ENCODE results near the gene RASGRF1.

The RASGRF1 gene

DNA sequence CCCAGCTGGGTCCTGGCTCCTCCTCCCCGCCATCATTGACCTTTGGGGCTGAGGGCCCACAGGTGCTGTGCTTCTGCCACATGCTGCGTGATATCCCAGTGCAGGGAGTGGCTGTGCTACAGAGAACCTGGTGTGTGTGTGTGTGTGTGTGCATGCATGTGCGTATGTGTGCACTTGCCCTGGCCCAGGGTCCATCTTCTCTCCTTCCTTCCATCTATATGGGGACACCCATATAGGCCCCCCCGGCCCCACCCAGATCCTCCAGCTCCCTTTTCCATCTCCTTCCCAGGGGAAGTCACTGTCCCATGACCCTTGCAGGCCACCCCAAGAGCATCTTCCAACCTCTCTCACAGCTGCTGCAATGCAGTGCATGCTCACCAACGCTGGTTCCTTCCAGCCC, 12.6 kb downstream of the RASGRF1 start:
- no peak overlapping the region for H3K9ac ChIP-seq (ENCODE audit: low read depth, low read length, poor library complexity, severe bottlenecking)
- no peaks in the 10 kb centered on the region for H4K20me1 ChIP-seq (ENCODE audit: insufficient read depth, low read length, poor library complexity, severe bottlenecking)
- no peaks in the 10 kb centered on the region for H3K79me2 ChIP-seq (ENCODE audit: insufficient read depth, low read length)
- no peak overlapping the region for H2AFZ ChIP-seq (ENCODE audit: low read length)
- no peaks in the 10 kb centered on the region for H3F3A ChIP-seq (ENCODE audit: low read depth)
- H3K9me3 ChIP-seq (ENCODE audit: insufficient read depth, low read depth, low read length): no peaks in the 10 kb centered on the region
- no peaks in the 10 kb centered on the region for H3K36me3 ChIP-seq (ENCODE audit: insufficient read depth, low read length)
- peaks cover 7% of the 10 kb centered on the region for H3K4me1 ChIP-seq (ENCODE audit: insufficient read depth, low read length, poor library complexity, severe bottlenecking)
- TF ChIP-seq EZH2phosphoT487 (IDR thresholded peaks at IDR 0.05; ENCODE audit: borderline replicate concordance): no peak
- TF ChIP-seq, protein P1, sequence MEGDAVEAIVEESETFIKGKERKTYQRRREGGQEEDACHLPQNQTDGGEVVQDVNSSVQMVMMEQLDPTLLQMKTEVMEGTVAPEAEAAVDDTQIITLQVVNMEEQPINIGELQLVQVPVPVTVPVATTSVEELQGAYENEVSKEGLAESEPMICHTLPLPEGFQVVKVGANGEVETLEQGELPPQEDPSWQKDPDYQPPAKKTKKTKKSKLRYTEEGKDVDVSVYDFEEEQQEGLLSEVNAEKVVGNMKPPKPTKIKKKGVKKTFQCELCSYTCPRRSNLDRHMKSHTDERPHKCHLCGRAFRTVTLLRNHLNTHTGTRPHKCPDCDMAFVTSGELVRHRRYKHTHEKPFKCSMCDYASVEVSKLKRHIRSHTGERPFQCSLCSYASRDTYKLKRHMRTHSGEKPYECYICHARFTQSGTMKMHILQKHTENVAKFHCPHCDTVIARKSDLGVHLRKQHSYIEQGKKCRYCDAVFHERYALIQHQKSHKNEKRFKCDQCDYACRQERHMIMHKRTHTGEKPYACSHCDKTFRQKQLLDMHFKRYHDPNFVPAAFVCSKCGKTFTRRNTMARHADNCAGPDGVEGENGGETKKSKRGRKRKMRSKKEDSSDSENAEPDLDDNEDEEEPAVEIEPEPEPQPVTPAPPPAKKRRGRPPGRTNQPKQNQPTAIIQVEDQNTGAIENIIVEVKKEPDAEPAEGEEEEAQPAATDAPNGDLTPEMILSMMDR (conservative IDR thresholded peaks at IDR 0.05; ENCODE audit: low read length): no peak
- H3K4me2 ChIP-seq (ENCODE audit: low read depth, low read length, poor library complexity, severe bottlenecking): no peak overlapping the region
- H3K27me3 ChIP-seq (ENCODE audit: insufficient read depth, low read length, poor library complexity, severe bottlenecking): peaks cover 4% of the 10 kb centered on the region
- H3K4me3 ChIP-seq (ENCODE audit: low read length, poor library complexity, severe bottlenecking): no peak overlapping the region
- H3K9me2 ChIP-seq (replicated peaks; ENCODE audit: low read depth, low read length): no peaks in the 10 kb centered on the region

GRCh38 chr15:79076661-79077060, 13.9 kb downstream of the RASGRF1 start:
- H4K20me1 ChIP-seq (ENCODE audit: insufficient read depth, low read length, poor library complexity, severe bottlenecking): no peaks in the 10 kb centered on the region
- H3K4me3 ChIP-seq (ENCODE audit: low read length, poor library complexity, severe bottlenecking): no peak overlapping the region
- no peak overlapping the region for H3K9ac ChIP-seq (ENCODE audit: low read depth, low read length, poor library complexity, severe bottlenecking)
- H3K4me1 ChIP-seq (ENCODE audit: insufficient read depth, low read length, poor library complexity, severe bottlenecking): peaks cover 7% of the 10 kb centered on the region
- H3K9me2 ChIP-seq (replicated peaks; ENCODE audit: low read depth, low read length): no peaks in the 10 kb centered on the region
- no peaks in the 10 kb centered on the region for H3K9me3 ChIP-seq (ENCODE audit: insufficient read depth, low read depth, low read length)
- no peaks in the 10 kb centered on the region for H3K36me3 ChIP-seq (ENCODE audit: insufficient read depth, low read length)
- H3K79me2 ChIP-seq (ENCODE audit: insufficient read depth, low read length): no peaks in the 10 kb centered on the region
- TF ChIP-seq, protein P1 (conservative IDR thresholded peaks at IDR 0.05; ENCODE audit: low read length): no peak
- TF ChIP-seq EZH2phosphoT487 (IDR thresholded peaks at IDR 0.05; ENCODE audit: borderline replicate concordance): no peak
- no peaks in the 10 kb centered on the region for H3F3A ChIP-seq (ENCODE audit: low read depth)
- no peak overlapping the region for H2AFZ ChIP-seq (ENCODE audit: low read length)
- no peak overlapping the region for H3K4me2 ChIP-seq (ENCODE audit: low read depth, low read length, poor library complexity, severe bottlenecking)
- H3K27me3 ChIP-seq (ENCODE audit: insufficient read depth, low read length, poor library complexity, severe bottlenecking): no peaks in the 10 kb centered on the region

GRCh38 chr15:79075256-79075655, 15.3 kb downstream of the RASGRF1 start:
- no peaks in the 10 kb centered on the region for H3K79me2 ChIP-seq (ENCODE audit: insufficient read depth, low read length)
- TF ChIP-seq EZH2phosphoT487 (IDR thresholded peaks at IDR 0.05; ENCODE audit: borderline replicate concordance): no peak
- TF ChIP-seq, protein P1 (conservative IDR thresholded peaks at IDR 0.05; ENCODE audit: low read length): no peak

More at GRCh38 chr15:79075256-79075655, 15.3 kb downstream of the RASGRF1 start:
- Histone ChIP-seq H3K4me1 (ENCODE audit: insufficient read depth, low read length, poor library complexity, severe bottlenecking) (peaks cover 7% of the 10 kb centered on the region), H3K36me3 (ENCODE audit: insufficient read depth, low read length) (no peaks in the 10 kb centered on the region), H3K4me3 (ENCODE audit: low read length, poor library complexity, severe bottlenecking) (no peak overlapping the region), H3K4me2 (ENCODE audit: low read depth, low read length, poor library complexity, severe bottlenecking) (no peak overlapping the region), H3F3A (ENCODE audit: low read depth) (no peaks in the 10 kb centered on the region), H3K9ac (ENCODE audit: low read depth, low read length, poor library complexity, severe bottlenecking) (no peak overlapping the region), H3K27me3 (ENCODE audit: insufficient read depth, low read length, poor library complexity, severe bottlenecking) (no peaks in the 10 kb centered on the region), H2AFZ (ENCODE audit: low read length) (no peak overlapping the region), H3K9me3 (ENCODE audit: insufficient read depth, low read depth, low read length) (no peaks in the 10 kb centered on the region), H3K9me2 (replicated peaks; ENCODE audit: low read depth, low read length) (no peaks in the 10 kb centered on the region), H4K20me1 (ENCODE audit: insufficient read depth, low read length, poor library complexity, severe bottlenecking) (no peaks in the 10 kb centered on the region)
